IMR-90 (cell line): ENCODE data around the gene AK6. TPM values are rescaled to one million over a fixed set of nuclear protein-coding genes. Genes with fewer than 3 reads are reported as not detected.

Source experiments
- ATAC-seq: fragments of 200-7000 bp; cut with Tn5 transposase; 2 replicates; pipeline ENCODE4 v1.9.1; 2020; ENCODE audit warnings: low read depth, mild to moderate bottlenecking, moderate library complexity
- BruUV-seq: library from RNA; stranded (reverse); fragments of 400-500 nt; replicated peaks from 2 replicates; lab custom pipeline; 2021; lab: Mats Ljungman, UMichigan
- CTCF ChIA-PET: fragments of 300-600 bp; formaldehyde crosslinking; extraction: SDS; loops from one replicate; lab custom pipeline; 2021; ENCODE audit warnings: antibody characterized with exemption; lab: Yijun Ruan, JAX
- POLR2A ChIA-PET: fragments of 300-600 bp; sonication (Branson Sonifier 250); formaldehyde crosslinking; loops from one replicate; lab custom pipeline; 2022; ENCODE audit warnings: antibody characterized with exemption; ENCODE audit not compliant: unreplicated experiment; lab: Charles Lee
- DNase-seq: peaks from one replicate; pipeline ENCODE4 v3.0.0; 2013
- H2AFZ ChIP-seq: replicated peaks from 2 replicates; pipeline ENCODE3; 2013; ENCODE audit warnings: low read length, mild to moderate bottlenecking; ENCODE audit not compliant: poor library complexity
- H2AK5ac ChIP-seq: 2 replicates; pipeline ENCODE4 v1.6.1; 2013; ENCODE audit warnings: low read depth, low read length, inconsistent platforms
- H2AK9ac ChIP-seq: replicated peaks from 2 replicates; pipeline ENCODE3; 2013; ENCODE audit warnings: mild to moderate bottlenecking, low read depth, low read length, moderate library complexity; ENCODE audit not compliant: poor library complexity
- H2BK120ac ChIP-seq: 2 replicates; pipeline ENCODE4 v1.6.1; 2013; ENCODE audit warnings: low read depth, low read length, inconsistent platforms
- H2BK15ac ChIP-seq: 3 replicates; pipeline ENCODE4 v1.6.1; 2013; ENCODE audit warnings: low read depth, low read length, inconsistent platforms
- H2BK20ac ChIP-seq: 2 replicates; pipeline ENCODE4 v1.6.1; 2013; ENCODE audit warnings: low read depth, mild to moderate bottlenecking, inconsistent platforms, low read length, moderate library complexity
- H2BK5ac ChIP-seq: 2 replicates; pipeline ENCODE4 v1.6.1; 2013; ENCODE audit warnings: mild to moderate bottlenecking, low read depth, low read length, inconsistent platforms; ENCODE audit not compliant: poor library complexity, severe bottlenecking
- H3K14ac ChIP-seq: replicated peaks from 2 replicates; pipeline ENCODE4 v1.6.1; 2013; ENCODE audit warnings: low read depth, low read length, inconsistent platforms
- H3K18ac ChIP-seq: 2 replicates; pipeline ENCODE4 v1.6.1; 2013; ENCODE audit warnings: low read depth, low read length, control low read depth
- H3K23ac ChIP-seq: 2 replicates; pipeline ENCODE4 v1.6.1; 2013; ENCODE audit warnings: low read depth, low read length, inconsistent platforms
- H3K27ac ChIP-seq: 2 replicates; pipeline ENCODE4 v1.5.1; 2013; ENCODE audit warnings: mild to moderate bottlenecking, control low read depth, low read length; ENCODE audit not compliant: insufficient read depth
- H3K27me3 ChIP-seq: 2 replicates; pipeline ENCODE4 v1.6.1; 2013; ENCODE audit warnings: low read length; ENCODE audit not compliant: control insufficient read depth, insufficient read depth
- H3K36me3 ChIP-seq: 2 replicates; pipeline ENCODE4 v1.6.1; 2013; ENCODE audit warnings: low read length, mixed read lengths; ENCODE audit not compliant: control insufficient read depth, insufficient read depth
- H3K4ac ChIP-seq: 2 replicates; pipeline ENCODE4 v1.6.1; 2013; ENCODE audit warnings: low read depth, low read length, inconsistent platforms
- H3K4me1 ChIP-seq: 2 replicates; pipeline ENCODE4 v1.6.1; 2013; ENCODE audit warnings: low read length, mixed read lengths; ENCODE audit not compliant: control insufficient read depth, insufficient read depth
- H3K4me2 ChIP-seq: 2 replicates; pipeline ENCODE4 v1.6.1; 2013; ENCODE audit warnings: low read depth, mild to moderate bottlenecking, control low read depth, low read length, moderate library complexity
- H3K4me3 ChIP-seq: 2 replicates; pipeline ENCODE4 v1.5.1; 2013; ENCODE audit warnings: low read depth, mild to moderate bottlenecking, control low read depth, low read length, moderate library complexity; ENCODE audit not compliant: insufficient read depth
- H3K56ac ChIP-seq: 2 replicates; pipeline ENCODE4 v1.6.1; 2013; ENCODE audit warnings: low read length, inconsistent platforms; ENCODE audit not compliant: insufficient read depth; ENCODE audit errors: extremely low read depth
- H3K79me1 ChIP-seq, 2 experiments: 2 replicates each; pipeline ENCODE4 v1.6.1; 2013; ENCODE audit warnings: low read length in 2 of 2, inconsistent platforms in 1 of 2, low read depth in 1 of 2
- H3K9ac ChIP-seq: 2 replicates; pipeline ENCODE4 v1.6.1; 2013; ENCODE audit warnings: low read depth, low read length, control low read depth
- H3K9me1 ChIP-seq: 2 replicates; pipeline ENCODE4 v1.6.1; 2013; ENCODE audit warnings: low read length, inconsistent platforms; ENCODE audit not compliant: insufficient read depth
- H3K9me3 ChIP-seq: 2 replicates; pipeline ENCODE4 v1.6.1; 2013; ENCODE audit warnings: low read length; ENCODE audit not compliant: control insufficient read depth, insufficient read depth
- H4K20me1 ChIP-seq: 2 replicates; pipeline ENCODE4 v1.6.1; 2013; ENCODE audit warnings: low read length, inconsistent platforms; ENCODE audit not compliant: insufficient read depth
- H4K5ac ChIP-seq: 2 replicates; pipeline ENCODE4 v1.6.1; 2013; ENCODE audit warnings: mild to moderate bottlenecking, low read depth, low read length, control low read depth
- H4K8ac ChIP-seq, 2 experiments: 2 replicates each; pipeline ENCODE4 v1.6.1; 2013; ENCODE audit warnings: low read depth in 2 of 2, low read length in 2 of 2, control low read depth in 1 of 2, inconsistent platforms in 1 of 2
- H4K91ac ChIP-seq: 2 replicates; pipeline ENCODE4 v1.6.1; 2013; ENCODE audit warnings: low read depth, low read length, inconsistent platforms; ENCODE audit not compliant: insufficient read depth
- CEBPB ChIP-seq: IDR thresholded peaks from 2 replicates; pipeline ENCODE4 v1.6.1; 2012; ENCODE audit warnings: low read depth, low read length, improper control_type of control experiment
- CTCF ChIP-seq: conservative IDR thresholded peaks from 2 replicates; pipeline ENCODE4 v1.5.1; 2012; ENCODE audit warnings: mild to moderate bottlenecking, low read depth, low read length, improper control_type of control experiment
- MAZ ChIP-seq: IDR thresholded peaks from 2 replicates; pipeline ENCODE4 v1.6.1; 2012; ENCODE audit warnings: low read depth, mild to moderate bottlenecking, low read length, improper control_type of control experiment, moderate library complexity, borderline replicate concordance
- NFE2L2 ChIP-seq: fragments of 150-350 bp; IDR thresholded peaks from 2 replicates; pipeline ENCODE4 v1.6.1; 2016; ENCODE audit warnings: low read depth, mild to moderate bottlenecking, low read length
- USF2 ChIP-seq: fragments of 150-350 bp; IDR thresholded peaks from 2 replicates; pipeline ENCODE4 v1.6.1; 2017; ENCODE audit warnings: mild to moderate bottlenecking, antibody characterized with exemption, low read length, low read depth
- WGBS, 2 experiments: methylation state at CpG; one replicate each; pipeline versions ENCODE4 v1.1.5 to v1.1.7; 2013; ENCODE audit warnings: missing lambda C conversion rate in 2 of 2; ENCODE audit not compliant: insufficient read length in 1 of 2; ENCODE audit errors: extremely low coverage in 2 of 2; 5-methylcytosine and 5-hydroxymethylcytosine counted together
- dilution Hi-C: fragments of 300-500 bp; cut with HindIII; formaldehyde crosslinking; loops from one replicate; pipeline ENCODE4 v1.14.3; 2018; ENCODE audit warnings: low sequenced_read_pairs; ENCODE audit not compliant: unreplicated experiment
- in situ Hi-C: fragments of 300-500 bp; cut with MboI; formaldehyde crosslinking; loops from 3 replicates; pipeline ENCODE4 v1.14.3; 2019; ENCODE audit warnings: low sequenced_read_pairs, inconsistent platforms, mixed read lengths
- intact Hi-C: fragments of 100-400 bp; cut with micrococcal nuclease; formaldehyde crosslinking; loops from 2 replicates; pipeline ENCODE4 v1.10.0; 2022
- polyA plus RNA-seq, 3 experiments: library from polyadenylated mRNA; depleted of rRNA; stranded (reverse); fragments of >200 nt; gene quantifications; 2 replicates each; pipeline ENCODE4 v1.2.3, GENCODE V29; 2012; ENCODE audit warnings: low replicate concordance in 1 of 3
- total RNA-seq: library from RNA; depleted of rRNA; stranded (reverse); fragments of >200 nt; gene quantifications from 2 replicates; pipeline ENCODE4 v1.2.3, GENCODE V29; 2012

The AK6 gene
- total and polyA plus RNA-seq, 2 of the 4 experiments (the other 2 are of a cell fraction): 14.7 to 34.4 TPM

- intact Hi-C loops: loop anchor here (2.0 to 10.0 kb wide), 4 partner anchors 96 to 326 kb away; no protein-coding TSS in a partner anchor
- Histone ChIP-seq H3K27me3 (no peaks in the 10 kb centered on the region), H2BK120ac (peak overlapping the region; percentile 68), H4K91ac (peak overlapping the region; percentile 88), H2BK20ac (no peak overlapping the region; the same call in 1 of the 2 replicates), H3K56ac (peak overlapping the region; percentile 97), H2BK5ac (peak overlapping the region; percentile 100), H2AK9ac (peak overlapping the region; percentile 99), H4K8ac (peak overlapping the region; percentile 93 to 97), H3K4me3 (peak overlapping the region; percentile 64), H4K20me1 (peaks cover 28% of the 10 kb centered on the region; the same call in 1 of the 2 replicates), H3K9me3 (no peaks in the 10 kb centered on the region), H3K27ac (peak overlapping the region; percentile 99), H2AFZ (peak overlapping the region; percentile 98), H3K23ac (peak overlapping the region; percentile 99), H3K4me2 (peak overlapping the region; percentile 96), H3K9ac (peak overlapping the region; percentile 97), H3K14ac (peak overlapping the region; percentile 94), H3K9me1 (no peaks in the 10 kb centered on the region; the same call in 1 of the 2 replicates), H2BK15ac (0 out of 3 replicates have a peak overlapping the region, but pooled peaks have one; percentile 59), H3K36me3 (peaks cover 13% of the 10 kb centered on the region), H3K4ac (peak overlapping the region; percentile 93), H4K5ac (peak overlapping the region; percentile 56), H3K79me1 (peaks cover 14 to 40% of the 10 kb centered on the region in 2 experiments), H2AK5ac (peak overlapping the region; percentile 39), H3K4me1 (no peaks in the 10 kb centered on the region; the same call in 1 of the 2 replicates), H3K18ac (peak overlapping the region; percentile 34)
- in situ Hi-C loops: no loop called here
- WGBS, 2 experiments: 0% methylated on average over 15 of the region's 39 CpGs; no CpG with 5 or more reads in 1 of the 2 experiments
- BruUV-seq: TSS peak; percentile 47
- dilution Hi-C loops: no loop called here
- peak; percentile 53 for ATAC-seq
- TF ChIP-seq CEBPB (no peak), NFE2L2 (no peak), MAZ (no peak), USF2 (no peak), CTCF (no peak)
- CTCF ChIA-PET: no interaction called here
- POLR2A ChIA-PET: no interaction called here
- peak; percentile 54 for DNase-seq
Observed at GRCh38 chr5:69368458-69369339, 621 bp downstream of the AK6 start.
